HG02571 (cell line): ENCODE measurements around the gene RAP1GAP2.
"Not testable (repeated sequence)": the region's sequence is repeated elsewhere in the genome, so short reads cannot be mapped to it uniquely, and the experiment has no call there.

ENCODE experiments used
- ATAC-seq: cut with Tn5 transposase; IDR thresholded peaks from one replicate; pipeline ENCODE4 v1.9.1; 2021; ENCODE audit warnings: mild to moderate bottlenecking, moderate library complexity; ENCODE audit not compliant: unreplicated experiment

The RAP1GAP2 gene

GRCh38 chr17:2881295-2881694 is 85.1 kb downstream of the RAP1GAP2 start:
- ATAC-seq: no peak

- no peak for ATAC-seq
These were observed 87.4 kb downstream of the RAP1GAP2 start for GRCh38 chr17:2883544-2884213.

GRCh38 chr17:2885733-2886132 is 89.5 kb downstream of the RAP1GAP2 start:
- ATAC-seq: no peak

GRCh38 chr17:2888326-2888725 is 92.1 kb downstream of the RAP1GAP2 start:
- no peak for ATAC-seq

- ATAC-seq: no peak
These were observed 93.0 kb downstream of the RAP1GAP2 start for GRCh38 chr17:2889256-2889655.

- ATAC-seq: not testable (repeated sequence)
These were observed 94.5 kb downstream of the RAP1GAP2 start for GRCh38 chr17:2890778-2891177.

- no peak for ATAC-seq
These were observed 96.2 kb downstream of the RAP1GAP2 start for GRCh38 chr17:2892305-2892971.

- ATAC-seq: no peak
These were observed 97.2 kb downstream of the RAP1GAP2 start for GRCh38 chr17:2893422-2893914.

GRCh38 chr17:2894782-2895181 is 98.5 kb downstream of the RAP1GAP2 start:
- no peak for ATAC-seq

- ATAC-seq: no peak
These were observed 101.4 kb downstream of the RAP1GAP2 start for GRCh38 chr17:2897605-2898004.

- no peak for ATAC-seq
These were observed 102.2 kb downstream of the RAP1GAP2 start for GRCh38 chr17:2898255-2898926.

- ATAC-seq: no peak
These were observed 103.7 kb downstream of the RAP1GAP2 start for GRCh38 chr17:2899906-2900305.

GRCh38 chr17:2900842-2901241 is 104.6 kb downstream of the RAP1GAP2 start:
- ATAC-seq: no peak

GRCh38 chr17:2901582-2901981 is 105.3 kb downstream of the RAP1GAP2 start:
- ATAC-seq: no peak

- ATAC-seq: no peak
These were observed 106.3 kb downstream of the RAP1GAP2 start for GRCh38 chr17:2902546-2902945.

- ATAC-seq: no peak
These were observed 107.1 kb downstream of the RAP1GAP2 start for GRCh38 chr17:2903193-2903974.

- no peak for ATAC-seq
These were observed 107.9 kb downstream of the RAP1GAP2 start for GRCh38 chr17:2904135-2904534.

- no peak for ATAC-seq
These were observed 109.0 kb downstream of the RAP1GAP2 start for GRCh38 chr17:2905269-2905668.

GRCh38 chr17:2905696-2906501 is 109.7 kb downstream of the RAP1GAP2 start:
- ATAC-seq: no peak

GRCh38 chr17:2906901-2907300 is 110.7 kb downstream of the RAP1GAP2 start:
- ATAC-seq: no peak
